ENCODE measurements around the gene IDI2. TPM values are rescaled to one million over a fixed set of nuclear protein-coding genes. Genes with fewer than 3 reads are reported as not detected.

IDI2 gene
- total RNA-seq, 1 experiment from 2014 or later: not detected

DNA sequence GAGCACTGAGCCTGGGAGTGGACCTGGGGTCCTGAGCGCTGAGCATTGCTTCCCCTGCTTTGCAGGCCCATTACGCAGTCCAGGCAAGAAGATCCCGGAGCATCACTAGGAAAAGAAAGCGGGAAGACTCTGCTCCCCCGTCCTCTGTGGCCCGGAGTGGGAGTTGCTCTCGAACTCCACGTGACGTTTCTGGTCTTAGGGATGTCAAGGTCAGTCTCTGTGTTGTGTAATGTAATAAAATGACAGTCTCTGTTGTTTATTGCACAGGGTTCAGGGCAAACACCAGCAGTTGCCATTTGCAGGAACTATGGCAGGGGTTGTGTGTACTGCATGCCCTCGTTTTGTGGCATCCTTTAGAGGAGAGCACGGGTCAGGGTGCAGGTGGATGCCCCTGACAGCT, 10.0 kb downstream of the IDI2 start (continued):
- TF ChIP-seq SIN3A (IDR thresholded peaks at IDR 0.05; ENCODE audit: low read depth) (no peak), ELF1 (IDR thresholded peaks at IDR 0.05; ENCODE audit: borderline replicate concordance, low read depth) (no peak), SRF (IDR thresholded peaks at IDR 0.05; ENCODE audit: low read depth) (no peak), EZH2 (IDR thresholded peaks at IDR 0.05) (no peak)

DNA sequence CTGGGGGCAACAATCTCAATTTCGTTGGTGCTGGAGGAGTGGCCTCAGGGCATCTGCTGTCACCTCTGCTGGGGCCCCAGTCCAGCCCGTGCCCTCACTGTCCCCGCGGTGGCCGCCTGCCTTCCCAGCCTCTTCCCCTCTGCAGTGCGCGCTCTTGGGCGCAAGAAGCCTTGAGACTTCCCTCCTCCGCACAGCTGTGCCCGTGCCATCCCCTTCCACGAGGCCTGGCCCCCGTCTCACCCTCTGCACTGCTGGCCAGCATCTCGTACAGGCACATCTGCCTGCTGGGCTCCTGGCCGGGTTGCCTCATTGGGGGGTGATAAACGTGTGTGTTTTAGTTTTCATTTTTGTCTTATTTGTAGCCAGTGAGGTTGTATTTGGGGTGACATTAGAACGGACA, 14.0 kb downstream of the IDI2 start:
- H3K27ac ChIP-seq (ENCODE audit: low read depth, low read length): no peak overlapping the region
- no peak overlapping the region for H3K9ac ChIP-seq (ENCODE audit: low read length)
- H3K36me3 ChIP-seq (ENCODE audit: control insufficient read depth in 1 of 2, insufficient read depth in 2 of 2, low read length in 2 of 2): peaks cover 70 to 71% of the 10 kb centered on the region in 2 experiments
- no peak overlapping the region for H3K4me3 ChIP-seq (replicated peaks in 1 of 2; ENCODE audit: low read depth in 1 of 2, low read length in 2 of 2)
- BruUV-seq (replicated peaks): no TSS peak
- no peak for ATAC-seq
- DNase-seq (ENCODE audit: low read depth, low spot score): no peak
- no peak overlapping the region for H3K4me2 ChIP-seq (ENCODE audit: low read length)
- H4K20me1 ChIP-seq (ENCODE audit: insufficient read depth): no peaks in the 10 kb centered on the region
- no peaks in the 10 kb centered on the region for H3K9me2 ChIP-seq (ENCODE audit: insufficient read depth)
- TF ChIP-seq EZH2 (IDR thresholded peaks at IDR 0.05) (no peak), CBX3 (IDR thresholded peaks at IDR 0.05; ENCODE audit: low read depth) (no peak), CEBPB (IDR thresholded peaks at IDR 0.05; ENCODE audit: low read depth) (no peak), FOSL1 (IDR thresholded peaks at IDR 0.05; ENCODE audit: low read depth) (no peak)
- H3K27me3 ChIP-seq (ENCODE audit: insufficient read depth, low read length): no peaks in the 10 kb centered on the region
- intact Hi-C loops (cut with micrococcal nuclease): no loop called here
- H3K79me2 ChIP-seq (ENCODE audit: insufficient read depth, low read length): peaks cover 67% of the 10 kb centered on the region
- H3K9me3 ChIP-seq (ENCODE audit: control insufficient read depth in 1 of 2, insufficient read depth in 1 of 2, low read depth in 1 of 2, low read length in 2 of 2): no peaks in the 10 kb centered on the region
- no peak overlapping the region for H2AFZ ChIP-seq (ENCODE audit: low read depth, low read length, poor library complexity, severe bottlenecking)
- ChIA-PET RAD21 (ENCODE audit: low non-redundant PET in 1 of 2, low total read pairs in 2 of 2, uncharacterized antibody in 2 of 2, unreplicated experiment in 2 of 2) (no interaction called here), CTCF (no interaction called here), POLR2A (no interaction called here)
- H3K4me1 ChIP-seq (ENCODE audit: control insufficient read depth in 1 of 2, insufficient read depth in 2 of 2, low read length in 2 of 2): no peaks in the 10 kb centered on the region

DNA sequence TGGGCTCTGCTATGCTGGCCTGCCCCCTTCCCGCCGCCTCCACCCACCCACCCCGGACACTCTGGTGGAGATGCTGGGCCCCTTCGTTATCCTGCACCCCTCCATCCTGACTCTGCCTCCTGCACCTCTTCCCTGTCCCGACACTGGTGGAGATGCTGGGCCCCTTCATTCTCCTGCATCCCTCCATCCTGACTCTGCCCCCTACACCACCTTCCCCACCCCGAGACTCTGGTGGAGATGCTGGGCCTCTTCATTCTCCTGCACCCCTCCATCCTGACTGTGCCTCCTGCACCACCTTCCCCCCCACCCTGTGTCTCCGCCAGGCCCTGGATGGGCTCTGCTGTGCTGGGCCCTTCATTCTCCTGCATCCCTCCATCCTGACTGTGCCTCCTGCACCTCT, 15.0 kb downstream of the IDI2 start:
- no TSS peak for BruUV-seq (replicated peaks)
- DNase-seq (ENCODE audit: low read depth, low spot score): no peak
- Histone ChIP-seq H3K4me2 (ENCODE audit: low read length) (no peak overlapping the region), H3K36me3 (ENCODE audit: control insufficient read depth in 1 of 2, insufficient read depth in 2 of 2, low read length in 2 of 2) (peaks cover 68 to 75% of the 10 kb centered on the region in 2 experiments), H3K9ac (ENCODE audit: low read length) (no peak overlapping the region), H3K9me3 (ENCODE audit: control insufficient read depth in 1 of 2, insufficient read depth in 1 of 2, low read depth in 1 of 2, low read length in 2 of 2) (no peaks in the 10 kb centered on the region), H3K27me3 (ENCODE audit: insufficient read depth, low read length) (no peaks in the 10 kb centered on the region), H4K20me1 (ENCODE audit: insufficient read depth) (no peaks in the 10 kb centered on the region), H3K27ac (ENCODE audit: low read depth, low read length) (no peak overlapping the region), H3K79me2 (ENCODE audit: insufficient read depth, low read length) (peaks cover 71% of the 10 kb centered on the region), H3K9me2 (ENCODE audit: insufficient read depth) (no peaks in the 10 kb centered on the region), H3K4me3 (replicated peaks in 1 of 2; ENCODE audit: low read depth in 1 of 2, low read length in 2 of 2) (no peak overlapping the region), H3K4me1 (ENCODE audit: control insufficient read depth in 1 of 2, insufficient read depth in 2 of 2, low read length in 2 of 2) (no peaks in the 10 kb centered on the region), H2AFZ (ENCODE audit: low read depth, low read length, poor library complexity, severe bottlenecking) (no peak overlapping the region)
- intact Hi-C loops (cut with micrococcal nuclease): no loop called here
- no peak for ATAC-seq
- ChIA-PET POLR2A (no interaction called here), CTCF (no interaction called here), RAD21 (ENCODE audit: low non-redundant PET in 1 of 2, low total read pairs in 2 of 2, uncharacterized antibody in 2 of 2, unreplicated experiment in 2 of 2) (no interaction called here)
- TF ChIP-seq SRF (IDR thresholded peaks at IDR 0.05; ENCODE audit: low read depth): no peak
- TF ChIP-seq ELF1 (IDR thresholded peaks at IDR 0.05; ENCODE audit: borderline replicate concordance, low read depth): no peak
- TF ChIP-seq SIN3A (IDR thresholded peaks at IDR 0.05; ENCODE audit: low read depth): no peak
- TF ChIP-seq, protein P1, sequence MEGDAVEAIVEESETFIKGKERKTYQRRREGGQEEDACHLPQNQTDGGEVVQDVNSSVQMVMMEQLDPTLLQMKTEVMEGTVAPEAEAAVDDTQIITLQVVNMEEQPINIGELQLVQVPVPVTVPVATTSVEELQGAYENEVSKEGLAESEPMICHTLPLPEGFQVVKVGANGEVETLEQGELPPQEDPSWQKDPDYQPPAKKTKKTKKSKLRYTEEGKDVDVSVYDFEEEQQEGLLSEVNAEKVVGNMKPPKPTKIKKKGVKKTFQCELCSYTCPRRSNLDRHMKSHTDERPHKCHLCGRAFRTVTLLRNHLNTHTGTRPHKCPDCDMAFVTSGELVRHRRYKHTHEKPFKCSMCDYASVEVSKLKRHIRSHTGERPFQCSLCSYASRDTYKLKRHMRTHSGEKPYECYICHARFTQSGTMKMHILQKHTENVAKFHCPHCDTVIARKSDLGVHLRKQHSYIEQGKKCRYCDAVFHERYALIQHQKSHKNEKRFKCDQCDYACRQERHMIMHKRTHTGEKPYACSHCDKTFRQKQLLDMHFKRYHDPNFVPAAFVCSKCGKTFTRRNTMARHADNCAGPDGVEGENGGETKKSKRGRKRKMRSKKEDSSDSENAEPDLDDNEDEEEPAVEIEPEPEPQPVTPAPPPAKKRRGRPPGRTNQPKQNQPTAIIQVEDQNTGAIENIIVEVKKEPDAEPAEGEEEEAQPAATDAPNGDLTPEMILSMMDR (IDR thresholded peaks at IDR 0.05 in 2 of 3, conservative IDR thresholded peaks at IDR 0.05 in 1 of 3; ENCODE audit: borderline replicate concordance in 1 of 3, insufficient read depth in 1 of 3, low read depth in 2 of 3, low read length in 2 of 3): no peak
- TF ChIP-seq EZH2 (IDR thresholded peaks at IDR 0.05): no peak
- no peak for TF ChIP-seq JUND (IDR thresholded peaks at IDR 0.05)
- TF ChIP-seq, protein P2, sequence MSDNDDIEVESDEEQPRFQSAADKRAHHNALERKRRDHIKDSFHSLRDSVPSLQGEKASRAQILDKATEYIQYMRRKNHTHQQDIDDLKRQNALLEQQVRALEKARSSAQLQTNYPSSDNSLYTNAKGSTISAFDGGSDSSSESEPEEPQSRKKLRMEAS (IDR thresholded peaks at IDR 0.05): no peak
- no peak for TF ChIP-seq POLR2AphosphoS5 (IDR thresholded peaks at IDR 0.05; ENCODE audit: low read depth, low read length)
- TF ChIP-seq, protein P3, sequence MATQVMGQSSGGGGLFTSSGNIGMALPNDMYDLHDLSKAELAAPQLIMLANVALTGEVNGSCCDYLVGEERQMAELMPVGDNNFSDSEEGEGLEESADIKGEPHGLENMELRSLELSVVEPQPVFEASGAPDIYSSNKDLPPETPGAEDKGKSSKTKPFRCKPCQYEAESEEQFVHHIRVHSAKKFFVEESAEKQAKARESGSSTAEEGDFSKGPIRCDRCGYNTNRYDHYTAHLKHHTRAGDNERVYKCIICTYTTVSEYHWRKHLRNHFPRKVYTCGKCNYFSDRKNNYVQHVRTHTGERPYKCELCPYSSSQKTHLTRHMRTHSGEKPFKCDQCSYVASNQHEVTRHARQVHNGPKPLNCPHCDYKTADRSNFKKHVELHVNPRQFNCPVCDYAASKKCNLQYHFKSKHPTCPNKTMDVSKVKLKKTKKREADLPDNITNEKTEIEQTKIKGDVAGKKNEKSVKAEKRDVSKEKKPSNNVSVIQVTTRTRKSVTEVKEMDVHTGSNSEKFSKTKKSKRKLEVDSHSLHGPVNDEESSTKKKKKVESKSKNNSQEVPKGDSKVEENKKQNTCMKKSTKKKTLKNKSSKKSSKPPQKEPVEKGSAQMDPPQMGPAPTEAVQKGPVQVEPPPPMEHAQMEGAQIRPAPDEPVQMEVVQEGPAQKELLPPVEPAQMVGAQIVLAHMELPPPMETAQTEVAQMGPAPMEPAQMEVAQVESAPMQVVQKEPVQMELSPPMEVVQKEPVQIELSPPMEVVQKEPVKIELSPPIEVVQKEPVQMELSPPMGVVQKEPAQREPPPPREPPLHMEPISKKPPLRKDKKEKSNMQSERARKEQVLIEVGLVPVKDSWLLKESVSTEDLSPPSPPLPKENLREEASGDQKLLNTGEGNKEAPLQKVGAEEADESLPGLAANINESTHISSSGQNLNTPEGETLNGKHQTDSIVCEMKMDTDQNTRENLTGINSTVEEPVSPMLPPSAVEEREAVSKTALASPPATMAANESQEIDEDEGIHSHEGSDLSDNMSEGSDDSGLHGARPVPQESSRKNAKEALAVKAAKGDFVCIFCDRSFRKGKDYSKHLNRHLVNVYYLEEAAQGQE (IDR thresholded peaks at IDR 0.05; ENCODE audit: low read depth): no peak
- no peak for TF ChIP-seq SP1 (IDR thresholded peaks at IDR 0.05; ENCODE audit: low read depth)
- TF ChIP-seq EZH2phosphoT487 (IDR thresholded peaks at IDR 0.05; ENCODE audit: borderline replicate concordance): no peak
- TF ChIP-seq YY1 (IDR thresholded peaks at IDR 0.05; ENCODE audit: extremely low read depth, insufficient replicate concordance, low read depth, low read length): no peak
- no peak for TF ChIP-seq CBX3 (IDR thresholded peaks at IDR 0.05; ENCODE audit: low read depth)
